Small intestine (tissue), 7 donors: ENCODE measurements around the gene GPR52. TPM values are rescaled to one million over a fixed set of nuclear protein-coding genes. Genes with fewer than 3 reads are reported as not detected.
"Not testable (repeated sequence)": the region's sequence is repeated elsewhere in the genome, so short reads cannot be mapped to it uniquely, and the experiment has no call there.

ENCODE experiments used
- DNase-seq, 2 donors: peaks; one replicate each; pipeline versions ENCODE4 v3.0.0 to v3.0.0-alpha.2; 2013
- FAIRE-seq: peaks from 2 replicates; lab custom pipeline; 2012; peaks lifted over from hg19 to GRCh38; lab: Jason Lieb, UNC
- H3K27ac ChIP-seq, 3 donors: one replicate each; pipeline ENCODE4 v1.5.1; 2013; ENCODE audit warnings: low read length in 2 of 3, mild to moderate bottlenecking in 2 of 3, control low read depth in 1 of 3, inconsistent platforms in 1 of 3, low read depth in 1 of 3, moderate library complexity in 1 of 3
- H3K27me3 ChIP-seq, 3 donors: one replicate each; pipeline ENCODE4 v1.6.1; 2013; ENCODE audit warnings: low read length in 3 of 3, inconsistent platforms in 1 of 3; ENCODE audit not compliant: control insufficient read depth in 3 of 3, insufficient read depth in 3 of 3
- H3K36me3 ChIP-seq, 3 donors: one replicate each; pipeline ENCODE4 v1.6.1; 2013; ENCODE audit warnings: low read length in 3 of 3, inconsistent platforms in 1 of 3, low read depth in 1 of 3, mild to moderate bottlenecking in 1 of 3, moderate library complexity in 1 of 3; ENCODE audit not compliant: control insufficient read depth in 3 of 3, insufficient read depth in 2 of 3
- H3K4me1 ChIP-seq, 3 donors: one replicate each; pipeline ENCODE4 v1.6.1; 2013; ENCODE audit warnings: low read length in 2 of 3, inconsistent platforms in 1 of 3, low read depth in 1 of 3, mild to moderate bottlenecking in 1 of 3, moderate library complexity in 1 of 3; ENCODE audit not compliant: control insufficient read depth in 3 of 3, insufficient read depth in 2 of 3
- H3K4me3 ChIP-seq, 3 donors: one replicate each; pipeline ENCODE4 v1.5.1; 2013; ENCODE audit warnings: low read length in 3 of 3, control low read depth in 1 of 3, inconsistent platforms in 1 of 3, low read depth in 1 of 3, mild to moderate bottlenecking in 1 of 3, moderate library complexity in 1 of 3
- H3K9me3 ChIP-seq, 2 donors: one replicate each; pipeline ENCODE4 v1.6.1; 2013; ENCODE audit warnings: low read depth in 1 of 2, low read length in 1 of 2; ENCODE audit not compliant: control insufficient read depth in 2 of 2, insufficient read depth in 1 of 2
- WGBS, 3 donors: extraction: QIAGEN DNeasy Blood & Tissue Kit; methylation state at CpG; one replicate each; pipeline ENCODE4 v1.1.7; 2013; 5-methylcytosine and 5-hydroxymethylcytosine counted together
- polyA plus RNA-seq, 4 donors: library from polyadenylated mRNA; stranded (reverse) in 3 of 4; unstranded in 1 of 4; fragments of 200-250 nt in 3 of 4; fragments of 120-200 nt in 1 of 4; gene quantifications; one replicate each; pipeline versions ENCODE4 v1.2.1 to v1.2.3, GENCODE V29; 2013
- donor health status: healthy with polysubstance abuse.
- donor health status: control.
- donor health status: control.
- donor health status: Bipolar disorder and iron deficiency.
- donor health status: healthy.

The GPR52 gene
- polyA plus RNA-seq, 4 donors = 0.13 to 0.15 TPM; not detected in 2

GRCh38 chr1:174409801-174410200 is 38.0 kb upstream of the GPR52 start:
- 59 to 91% (median 85%) methylated on average over 3 of the region's 3 CpGs for WGBS, 3 donors
- not testable (repeated sequence) for H3K27ac ChIP-seq, H3K27me3 ChIP-seq, FAIRE-seq, H3K9me3 ChIP-seq, H3K4me1 ChIP-seq, H3K4me3 ChIP-seq, DNase-seq, H3K36me3 ChIP-seq

GRCh38 chr1:174413632-174414031 is 34.1 kb upstream of the GPR52 start:
- H3K27me3 ChIP-seq = no peaks in the 10 kb centered on the region
- no peaks in the 10 kb centered on the region for H3K36me3 ChIP-seq
- H3K4me3 ChIP-seq = no peak overlapping the region
- no peak for FAIRE-seq
- H3K4me1 ChIP-seq = peaks cover 0 to 2% (median 0%) of the 10 kb centered on the region in 3 donors
- no peak for DNase-seq
- WGBS, 3 donors = 81 to 87% (median 85%) methylated on average over 4 of the region's 4 CpGs
- no peak overlapping the region for H3K27ac ChIP-seq
- H3K9me3 ChIP-seq = peaks cover 0 to 3% of the 10 kb centered on the region in 2 donors

DNA sequence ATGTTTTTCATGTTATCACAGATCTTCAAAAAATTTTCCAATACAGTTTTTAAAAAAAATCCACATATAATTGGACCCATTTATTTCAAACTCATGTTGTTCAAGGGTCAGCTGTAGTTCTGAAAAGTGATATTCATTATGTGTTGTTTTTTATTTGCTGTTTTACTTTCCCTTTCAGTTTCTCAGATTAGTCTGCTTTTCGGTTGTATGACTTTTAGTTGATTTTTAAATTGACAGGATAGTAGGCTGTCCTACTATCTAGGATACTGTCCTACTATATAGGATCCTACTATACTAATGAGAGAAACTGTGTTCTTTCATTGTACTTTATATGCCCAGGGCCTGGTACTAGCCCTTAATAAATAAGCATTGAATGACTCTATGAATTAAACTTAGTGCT is 33.6 kb upstream of the GPR52 start:
- peaks cover 0 to 3% of the 10 kb centered on the region in 2 donors for H3K9me3 ChIP-seq
- no peak overlapping the region for H3K27ac ChIP-seq
- DNase-seq (peak in 1 of 2 donors; percentile 5), FAIRE-seq (no peak)
- no peak overlapping the region for H3K4me3 ChIP-seq
- no peaks in the 10 kb centered on the region for H3K27me3 ChIP-seq
- 6 to 22% (median 12%) methylated on average over 1 of the region's 1 CpG for WGBS, 3 donors
- H3K36me3 ChIP-seq = no peaks in the 10 kb centered on the region
- H3K4me1 ChIP-seq = peaks cover 0 to 2% (median 0%) of the 10 kb centered on the region in 3 donors

GRCh38 chr1:174415506-174415905 is 32.3 kb upstream of the GPR52 start:
- FAIRE-seq (no peak), DNase-seq (no peak)
- H3K9me3 ChIP-seq = no peaks in the 10 kb centered on the region
- no peaks in the 10 kb centered on the region for H3K27me3 ChIP-seq
- 97 to 99% (median 98%) methylated on average over 2 of the region's 2 CpGs for WGBS, 3 donors
- H3K36me3 ChIP-seq = no peaks in the 10 kb centered on the region
- H3K4me3 ChIP-seq = no peak overlapping the region
- H3K27ac ChIP-seq = no peak overlapping the region
- peaks cover 0 to 2% (median 0%) of the 10 kb centered on the region in 3 donors for H3K4me1 ChIP-seq

DNA sequence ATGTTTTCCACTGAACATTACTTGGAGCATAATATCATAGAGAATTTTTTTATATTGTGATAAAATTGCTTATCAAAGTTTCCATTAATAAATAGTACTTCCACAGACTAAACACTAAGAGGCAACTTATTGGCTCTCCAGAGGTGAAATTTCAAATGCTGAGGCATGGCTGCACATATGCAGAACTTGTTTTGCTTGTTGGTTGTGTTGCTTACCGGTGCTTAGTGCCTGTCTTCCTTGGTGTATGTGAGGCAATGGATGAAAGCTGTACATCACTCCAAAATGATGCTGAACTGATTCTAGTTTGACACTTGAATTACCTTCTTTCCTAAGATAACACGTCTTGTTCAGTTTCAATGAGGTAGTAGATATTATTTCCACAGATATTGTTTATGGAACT is 29.8 kb upstream of the GPR52 start:
- Histone ChIP-seq H3K4me1 (peaks cover 0 to 2% (median 0%) of the 10 kb centered on the region in 3 donors), H3K27me3 (no peaks in the 10 kb centered on the region), H3K27ac (no peak overlapping the region), H3K9me3 (no peaks in the 10 kb centered on the region), H3K4me3 (no peak overlapping the region), H3K36me3 (no peaks in the 10 kb centered on the region)
- WGBS, 3 donors = 89 to 96% (median 96%) methylated on average over 2 of the region's 2 CpGs
- FAIRE-seq (no peak), DNase-seq (no peak)

DNA sequence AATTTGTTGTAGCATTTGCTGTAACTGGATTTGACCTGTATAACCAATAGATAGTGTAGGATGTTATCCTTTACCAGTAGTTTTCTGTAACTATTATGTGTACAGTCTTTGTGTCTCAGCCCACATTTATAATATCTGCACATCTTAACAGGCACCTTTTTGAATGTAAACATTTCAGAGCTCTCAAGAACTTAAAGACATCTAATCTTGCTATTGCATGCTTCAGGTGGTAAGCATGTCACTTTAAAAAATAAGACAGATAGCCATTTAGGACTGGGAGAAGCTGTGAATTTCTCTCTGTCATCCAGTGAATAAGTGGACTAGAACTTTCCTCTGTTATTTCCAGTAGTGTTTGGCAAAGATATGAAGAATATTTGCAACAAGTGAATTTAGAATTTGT is 22.6 kb upstream of the GPR52 start:
- Histone ChIP-seq H3K36me3 (no peaks in the 10 kb centered on the region), H3K27me3 (no peaks in the 10 kb centered on the region), H3K9me3 (no peaks in the 10 kb centered on the region), H3K4me1 (no peaks in the 10 kb centered on the region), H3K4me3 (no peak overlapping the region), H3K27ac (no peak overlapping the region)
- FAIRE-seq (no peak), DNase-seq (no peak)

DNA sequence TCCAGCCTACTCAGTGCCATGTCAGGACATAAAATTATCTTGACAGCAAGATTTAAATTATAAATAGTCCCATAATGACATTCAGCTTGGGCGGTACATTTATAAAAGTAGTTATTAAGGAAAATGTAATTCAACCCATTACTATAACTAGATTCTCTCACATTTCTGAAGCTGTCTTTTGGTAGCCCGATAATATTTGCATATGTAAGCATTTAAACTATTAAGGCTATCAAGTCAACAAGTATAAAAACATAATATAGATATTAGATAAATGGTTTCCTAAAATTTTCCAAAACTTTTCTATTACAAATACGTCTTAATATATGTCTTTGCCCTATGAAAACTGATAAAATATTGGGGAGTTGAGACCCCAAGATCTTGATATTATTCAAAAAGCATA is 21.6 kb upstream of the GPR52 start:
- H3K4me3 ChIP-seq = no peak overlapping the region
- no peaks in the 10 kb centered on the region for H3K36me3 ChIP-seq
- H3K9me3 ChIP-seq = no peaks in the 10 kb centered on the region
- 92 to 97% (median 94%) methylated on average over 3 of the region's 3 CpGs for WGBS, 3 donors
- no peaks in the 10 kb centered on the region for H3K4me1 ChIP-seq
- no peaks in the 10 kb centered on the region for H3K27me3 ChIP-seq
- H3K27ac ChIP-seq = no peak overlapping the region
- DNase-seq = no peak
- FAIRE-seq = no peak

GRCh38 chr1:174428033-174428432 is 19.7 kb upstream of the GPR52 start:
- FAIRE-seq (no peak), DNase-seq (no peak)
- WGBS, 3 donors = 65 to 74% (median 70%) methylated on average over 3 of the region's 3 CpGs

GRCh38 chr1:174428739-174429138 is 19.0 kb upstream of the GPR52 start:
- Histone ChIP-seq H3K9me3 (no peaks in the 10 kb centered on the region), H3K27me3 (no peaks in the 10 kb centered on the region), H3K36me3 (no peaks in the 10 kb centered on the region), H3K27ac (no peak overlapping the region), H3K4me1 (no peaks in the 10 kb centered on the region), H3K4me3 (no peak overlapping the region)
- no peak for DNase-seq
- no peak for FAIRE-seq

More at GRCh38 chr1:174428033-174428432, 19.7 kb upstream of the GPR52 start:
- no peaks in the 10 kb centered on the region for H3K36me3 ChIP-seq
- H3K9me3 ChIP-seq = no peaks in the 10 kb centered on the region
- H3K27ac ChIP-seq = no peak overlapping the region
- no peak overlapping the region for H3K4me3 ChIP-seq
- no peaks in the 10 kb centered on the region for H3K27me3 ChIP-seq
- no peaks in the 10 kb centered on the region for H3K4me1 ChIP-seq
